H9 (cell line): ENCODE results near the gene RRBP1. TPM values are rescaled to one million over a fixed set of nuclear protein-coding genes. Genes with fewer than 3 reads are reported as not detected.

ENCODE experiments used
- DNase-seq: peaks from one replicate; pipeline ENCODE4 v3.0.0-alpha.2; 2017
- H2AFZ ChIP-seq: one replicate; pipeline ENCODE4 v1.6.1; 2013; ENCODE audit warnings: mild to moderate bottlenecking, low read length, control low read depth, moderate library complexity
- H2AK5ac ChIP-seq: 2 replicates; pipeline ENCODE4 v1.6.1; 2013; ENCODE audit warnings: low read length, control low read depth, mixed read lengths; ENCODE audit not compliant: insufficient read length
- H2BK120ac ChIP-seq: one replicate; pipeline ENCODE4 v1.6.1; 2013; ENCODE audit warnings: low read depth, mild to moderate bottlenecking, low read length, control low read depth, inconsistent platforms; ENCODE audit not compliant: poor library complexity, severe bottlenecking
- H2BK12ac ChIP-seq: 2 replicates; pipeline ENCODE4 v1.6.1; 2013; ENCODE audit warnings: low read length, control low read depth, mixed read lengths, low read depth; ENCODE audit not compliant: insufficient read length
- H2BK15ac ChIP-seq: 2 replicates; pipeline ENCODE4 v1.6.1; 2013; ENCODE audit warnings: low read depth, low read length, control low read depth
- H2BK20ac ChIP-seq: one replicate; pipeline ENCODE4 v1.6.1; 2013; ENCODE audit warnings: low read depth, mild to moderate bottlenecking, low read length, control low read depth, inconsistent platforms; ENCODE audit not compliant: poor library complexity, severe bottlenecking
- H2BK5ac ChIP-seq: 2 replicates; pipeline ENCODE4 v1.6.1; 2013; ENCODE audit warnings: low read length, control low read depth, mixed read lengths; ENCODE audit not compliant: insufficient read length
- H3K14ac ChIP-seq: 2 replicates; pipeline ENCODE4 v1.6.1; 2013; ENCODE audit warnings: low read length, control low read depth; ENCODE audit not compliant: insufficient read depth
- H3K18ac ChIP-seq: 2 replicates; pipeline ENCODE4 v1.6.1; 2013; ENCODE audit warnings: low read depth, mild to moderate bottlenecking, mixed read lengths, low read length, control low read depth; ENCODE audit not compliant: insufficient read length
- H3K23ac ChIP-seq: 2 replicates; pipeline ENCODE4 v1.6.1; 2013; ENCODE audit warnings: low read length, control low read depth, mixed read lengths, low read depth; ENCODE audit not compliant: insufficient read length
- H3K23me2 ChIP-seq: 2 replicates; pipeline ENCODE4 v1.6.1; 2013; ENCODE audit warnings: low read depth, mild to moderate bottlenecking, mixed read lengths, low read length, control low read depth; ENCODE audit not compliant: insufficient read length, poor library complexity, severe bottlenecking
- H3K27ac ChIP-seq: 2 replicates; pipeline ENCODE4 v1.5.1; 2013; ENCODE audit warnings: low read length, control low read depth, mixed read lengths, low read depth; ENCODE audit not compliant: insufficient read length
- H3K27me3 ChIP-seq: 2 replicates; pipeline ENCODE4 v1.6.1; 2013; ENCODE audit warnings: low read length, control low read depth, inconsistent platforms; ENCODE audit not compliant: insufficient read depth
- H3K4ac ChIP-seq: 2 replicates; pipeline ENCODE4 v1.6.1; 2013; ENCODE audit warnings: low read depth, mild to moderate bottlenecking, control low read depth, inconsistent platforms, low read length, moderate library complexity
- H3K4me1 ChIP-seq: 2 replicates; pipeline ENCODE4 v1.6.1; 2013; ENCODE audit warnings: low read length, control low read depth, inconsistent platforms; ENCODE audit not compliant: insufficient read depth
- H3K4me2 ChIP-seq: 2 replicates; pipeline ENCODE4 v1.6.1; 2013; ENCODE audit warnings: low read length, control low read depth, mixed read lengths; ENCODE audit not compliant: insufficient read length, insufficient read depth
- H3K56ac ChIP-seq: 2 replicates; pipeline ENCODE4 v1.6.1; 2013; ENCODE audit warnings: low read depth, mild to moderate bottlenecking, mixed read lengths, low read length, control low read depth; ENCODE audit not compliant: insufficient read length
- H3K79me1 ChIP-seq: 2 replicates; pipeline ENCODE4 v1.6.1; 2013; ENCODE audit warnings: low read depth, mild to moderate bottlenecking, moderate library complexity, low read length, control low read depth, inconsistent platforms; ENCODE audit not compliant: insufficient read depth, poor library complexity, severe bottlenecking
- H3K79me2 ChIP-seq: 2 replicates; pipeline ENCODE4 v1.6.1; 2013; ENCODE audit warnings: low read length, control low read depth, inconsistent platforms; ENCODE audit not compliant: insufficient read depth
- H3K9ac ChIP-seq: 2 replicates; pipeline ENCODE4 v1.6.1; 2013; ENCODE audit warnings: low read length, control low read depth, mixed read lengths; ENCODE audit not compliant: insufficient read length; ENCODE audit errors: extremely low read depth
- H3K9me3 ChIP-seq: one replicate; pipeline ENCODE4 v1.6.1; 2013; ENCODE audit warnings: low read depth, low read length, inconsistent platforms; ENCODE audit not compliant: control insufficient read depth
- H3T11ph ChIP-seq: one replicate; pipeline ENCODE4 v1.6.1; 2013; ENCODE audit warnings: mild to moderate bottlenecking, low read length, control low read depth, inconsistent platforms
- H4K20me1 ChIP-seq: one replicate; pipeline ENCODE4 v1.6.1; 2013; ENCODE audit not compliant: control insufficient read depth, insufficient read length, insufficient read depth
- H4K5ac ChIP-seq: 2 replicates; pipeline ENCODE4 v1.6.1; 2013; ENCODE audit warnings: low read depth, mild to moderate bottlenecking, mixed read lengths, low read length, control low read depth; ENCODE audit not compliant: insufficient read length
- H4K8ac ChIP-seq: replicated peaks from 2 replicates; pipeline ENCODE4 v1.6.1; 2013; ENCODE audit warnings: low read length, control low read depth, mixed read lengths, low read depth; ENCODE audit not compliant: insufficient read length
- H4K91ac ChIP-seq: 2 replicates; pipeline ENCODE4 v1.6.1; 2013; ENCODE audit warnings: low read depth, mild to moderate bottlenecking, moderate library complexity, mixed read lengths, low read length, control low read depth; ENCODE audit not compliant: insufficient read length
- H3K27ac Mint-ChIP-seq, 3 experiments: 2 replicates in 2 of 3; 3 replicates in 1 of 3; pipeline ENCODE4 v1.8.0; 2020 to 2021; ENCODE audit warnings: mixed read lengths in 3 of 3, mild to moderate bottlenecking in 1 of 3, moderate library complexity in 1 of 3
- H3K27me3 Mint-ChIP-seq: 2 replicates; pipeline ENCODE4 v1.8.0; 2021; ENCODE audit warnings: low read depth, mild to moderate bottlenecking, moderate library complexity, mixed read lengths
- H3K36me3 Mint-ChIP-seq, 3 experiments: 2 replicates in 2 of 3; 3 replicates in 1 of 3; pipeline ENCODE4 v1.8.0; 2020 to 2021; ENCODE audit warnings: low read depth in 3 of 3, mixed read lengths in 3 of 3; ENCODE audit not compliant: insufficient read depth in 1 of 3
- H3K4me1 Mint-ChIP-seq, 2 experiments: 2 replicates each; pipeline ENCODE4 v1.8.0; 2020; ENCODE audit warnings: mixed read lengths in 2 of 2
- H3K4me3 Mint-ChIP-seq, 2 experiments: 2 replicates in 1 of 2; 3 replicates in 1 of 2; pipeline ENCODE4 v1.8.0; 2020 to 2021; ENCODE audit warnings: mild to moderate bottlenecking in 2 of 2, mixed read lengths in 2 of 2, moderate library complexity in 1 of 2
- H3K9me3 Mint-ChIP-seq, 2 experiments: 2 replicates in 1 of 2; 3 replicates in 1 of 2; pipeline ENCODE4 v1.8.0; 2020; ENCODE audit warnings: mild to moderate bottlenecking in 2 of 2, mixed read lengths in 2 of 2, moderate library complexity in 1 of 2
- WGBS: extraction: QIAGEN DNeasy Blood & Tissue Kit; methylation state at CpG from one replicate; pipeline ENCODE4 v1.1.7; 2013; ENCODE audit warnings: missing lambda C conversion rate, low lambda C conversion rate, mixed read lengths; ENCODE audit not compliant: insufficient read length; ENCODE audit errors: extremely low coverage; 5-methylcytosine and 5-hydroxymethylcytosine counted together
- total RNA-seq: library from RNA; stranded (reverse); gene quantifications from 2 replicates; pipeline ENCODE4 v1.2.1, GENCODE V29; 2021
- TF ChIP-seq, protein P1 (sequence below): fragments of 200-600 bp; sonication (generic); conservative IDR thresholded peaks from 3 replicates; pipeline ENCODE4 v1.8.0; 2021; ENCODE audit warnings: antibody characterized with exemption, mild to moderate bottlenecking

Gene RRBP1
- total RNA-seq, 1 experiment from 2014 or later = 97.8 TPM

DNA sequence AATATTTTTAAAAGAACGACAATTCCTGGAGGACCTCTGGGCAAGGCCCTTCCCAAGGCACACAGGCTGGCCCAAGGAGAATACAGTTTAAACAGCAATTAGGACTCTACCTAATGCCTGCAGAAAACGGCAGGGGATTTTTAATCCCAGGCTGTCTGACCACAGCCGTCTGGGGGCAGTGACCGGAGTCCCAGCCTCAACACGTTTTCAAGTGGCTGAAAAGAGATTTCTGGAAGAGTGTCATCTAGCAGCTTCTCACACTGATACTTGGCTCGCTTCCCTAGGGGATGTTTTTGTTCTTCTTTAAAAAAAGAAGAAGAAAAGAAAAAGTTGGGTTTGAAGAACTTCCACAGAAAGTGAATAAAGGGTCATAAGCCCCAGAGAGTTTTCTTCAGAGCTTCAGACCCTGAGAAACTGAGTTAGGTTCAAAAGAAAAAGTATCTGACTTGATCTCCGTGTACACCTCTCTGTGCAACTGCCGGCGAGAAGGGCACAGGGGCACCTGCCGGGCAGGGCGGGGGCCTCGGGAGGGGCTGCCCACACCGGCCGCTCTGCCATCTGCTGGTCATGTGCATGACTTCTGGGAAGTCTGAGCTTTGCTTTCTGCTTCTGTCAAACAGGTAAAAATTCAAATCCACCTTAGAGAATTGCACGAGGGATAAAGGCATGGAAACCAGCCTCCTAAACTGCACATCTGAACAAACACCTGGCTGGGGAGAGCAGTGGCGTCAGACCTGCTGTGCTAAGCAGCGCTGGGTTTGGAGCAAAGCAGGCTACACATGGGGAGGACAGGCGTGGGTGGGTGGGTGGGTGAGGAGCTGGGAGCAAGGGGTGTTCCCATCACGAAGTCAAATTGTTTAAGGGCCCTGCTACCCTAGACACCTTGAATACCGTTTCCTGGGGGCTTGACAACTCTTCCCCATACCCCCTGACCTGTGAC lies 33.0 kb downstream of the RRBP1 start:
- Mint-ChIP-seq H3K27me3 (no peaks in the 10 kb centered on the region), H3K4me3 (no peak overlapping the region), H3K4me1 (peaks cover 30 to 42% of the 10 kb centered on the region in 2 experiments), H3K36me3 (peaks cover 2 to 9% (median 5%) of the 10 kb centered on the region in 3 experiments; a peak in 5 of 7 replicates), H3K9me3 (no peaks in the 10 kb centered on the region), H3K27ac (no peak overlapping the region; a peak in 2 of 7 replicates)
- no peak for DNase-seq
- H3K79me1 ChIP-seq = peaks cover 7% of the 10 kb centered on the region
- H2BK15ac ChIP-seq = no peak overlapping the region
- peaks cover 26% of the 10 kb centered on the region; the same call in 1 of the 2 replicates for H3K79me2 ChIP-seq
- no peaks in the 10 kb centered on the region for H3K4me1 ChIP-seq
- H3K4ac ChIP-seq = no peak overlapping the region
- no peak overlapping the region for H4K8ac ChIP-seq
- no peaks in the 10 kb centered on the region for H3K9me3 ChIP-seq
- H3K9ac ChIP-seq = no peak overlapping the region
- no peaks in the 10 kb centered on the region for H4K20me1 ChIP-seq
- H3K27ac ChIP-seq = no peak overlapping the region
- no peak overlapping the region for H2AK5ac ChIP-seq
- H3K18ac ChIP-seq = no peak overlapping the region
- H2AFZ ChIP-seq = no peak overlapping the region
- H3K23ac ChIP-seq = no peak overlapping the region
- no peak overlapping the region for H4K5ac ChIP-seq
- H3K27me3 ChIP-seq = no peaks in the 10 kb centered on the region
- H4K91ac ChIP-seq = no peak overlapping the region
- no peak overlapping the region for H2BK5ac ChIP-seq
- no peak overlapping the region for H3T11ph ChIP-seq
- no peak overlapping the region for H3K4me2 ChIP-seq
- no peak overlapping the region for H2BK120ac ChIP-seq
- TF ChIP-seq, protein P1, sequence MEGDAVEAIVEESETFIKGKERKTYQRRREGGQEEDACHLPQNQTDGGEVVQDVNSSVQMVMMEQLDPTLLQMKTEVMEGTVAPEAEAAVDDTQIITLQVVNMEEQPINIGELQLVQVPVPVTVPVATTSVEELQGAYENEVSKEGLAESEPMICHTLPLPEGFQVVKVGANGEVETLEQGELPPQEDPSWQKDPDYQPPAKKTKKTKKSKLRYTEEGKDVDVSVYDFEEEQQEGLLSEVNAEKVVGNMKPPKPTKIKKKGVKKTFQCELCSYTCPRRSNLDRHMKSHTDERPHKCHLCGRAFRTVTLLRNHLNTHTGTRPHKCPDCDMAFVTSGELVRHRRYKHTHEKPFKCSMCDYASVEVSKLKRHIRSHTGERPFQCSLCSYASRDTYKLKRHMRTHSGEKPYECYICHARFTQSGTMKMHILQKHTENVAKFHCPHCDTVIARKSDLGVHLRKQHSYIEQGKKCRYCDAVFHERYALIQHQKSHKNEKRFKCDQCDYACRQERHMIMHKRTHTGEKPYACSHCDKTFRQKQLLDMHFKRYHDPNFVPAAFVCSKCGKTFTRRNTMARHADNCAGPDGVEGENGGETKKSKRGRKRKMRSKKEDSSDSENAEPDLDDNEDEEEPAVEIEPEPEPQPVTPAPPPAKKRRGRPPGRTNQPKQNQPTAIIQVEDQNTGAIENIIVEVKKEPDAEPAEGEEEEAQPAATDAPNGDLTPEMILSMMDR = peak; percentile 70
- H2BK12ac ChIP-seq = no peak overlapping the region
- H3K23me2 ChIP-seq = no peaks in the 10 kb centered on the region
- WGBS = 100% methylated on average over 1 of the region's 20 CpGs
- H2BK20ac ChIP-seq = no peak overlapping the region
- no peak overlapping the region for H3K56ac ChIP-seq
- no peak overlapping the region for H3K14ac ChIP-seq
